Subcutaneous abdominal adipose tissue (tissue), 5 donors: ENCODE data around the gene E2F1.

ENCODE experiments used
- H3K27ac ChIP-seq: one replicate; pipeline ENCODE4 v1.7.0; 2013; ENCODE audit warnings: low read depth, mild to moderate bottlenecking, inconsistent platforms, low read length, moderate library complexity
- H3K27me3 ChIP-seq, 5 donors: one replicate each; pipeline ENCODE4 v1.7.0; 2013; ENCODE audit warnings: low read length in 5 of 5, inconsistent platforms in 1 of 5; ENCODE audit not compliant: control insufficient read depth in 5 of 5, insufficient read depth in 4 of 5
- H3K36me3 ChIP-seq, 5 donors: one replicate each; pipeline ENCODE4 v1.7.0; 2013; ENCODE audit warnings: low read length in 5 of 5; ENCODE audit not compliant: control insufficient read depth in 5 of 5, insufficient read depth in 5 of 5
- H3K4me1 ChIP-seq, 5 donors: one replicate each; pipeline ENCODE4 v1.7.0; 2013; ENCODE audit warnings: low read length in 5 of 5, mild to moderate bottlenecking in 3 of 5, moderate library complexity in 1 of 5; ENCODE audit not compliant: control insufficient read depth in 5 of 5, insufficient read depth in 5 of 5
- H3K4me3 ChIP-seq, 5 donors: one replicate each; pipeline ENCODE4 v1.7.0; 2013; ENCODE audit warnings: low read length in 5 of 5, low read depth in 1 of 5
- H3K9ac ChIP-seq, 5 donors: one replicate each; pipeline ENCODE4 v1.7.0; 2013; ENCODE audit warnings: low read length in 5 of 5, mild to moderate bottlenecking in 4 of 5, moderate library complexity in 3 of 5
- H3K9me3 ChIP-seq, 5 donors: one replicate each; pipeline ENCODE4 v1.7.0; 2013; ENCODE audit warnings: low read length in 5 of 5; ENCODE audit not compliant: control insufficient read depth in 5 of 5
- donor health status: healthy.
- donor health status: healthy.
- donor health status: healthy.
- donor health status: healthy.
- donor health status: healthy.

E2F1 gene

GRCh38 chr20:33686100-33686983 is at the start of gene E2F1:
TSS of gene E2F1 (minus strand) at chr20:33686385. CDS start at chr20:33686264, 121 bp downstream.
- Histone ChIP-seq H3K9ac (peak within 1 kb of the TSS in 3 of 5 donors; percentile 38 to 64 (median 59)), H3K27ac (no peak within 1 kb of the TSS)

GRCh38 chr20:33733654-33734576 is 47.7 kb upstream of the E2F1 start:
- H3K4me1 ChIP-seq, result peaks cover 0 to 30% (median 25%) of the 10 kb centered on the region in 5 donors
- peaks cover 6 to 17% (median 14%) of the 10 kb centered on the region in 5 donors for H3K9me3 ChIP-seq
- H3K27ac ChIP-seq, result peak overlapping the region; percentile 28
- peak overlapping the region in 1 of 5 donors; percentile 24 for H3K4me3 ChIP-seq
- no peaks in the 10 kb centered on the region for H3K27me3 ChIP-seq
- no peaks in the 10 kb centered on the region for H3K36me3 ChIP-seq
- peak overlapping the region in 1 of 5 donors; percentile 12 for H3K9ac ChIP-seq

More at GRCh38 chr20:33686100-33686983, at the start of gene E2F1:
- H3K27me3 ChIP-seq, result no peaks in the 10 kb centered on the region
- H3K4me3 ChIP-seq, result peak within 1 kb of the TSS; percentile 26 to 64 (median 53)
- H3K36me3 ChIP-seq, result no peaks in the 10 kb centered on the region
- H3K4me1 ChIP-seq, result peaks cover 4 to 27% (median 19%) of the 10 kb centered on the region in 5 donors
- no peaks in the 10 kb centered on the region for H3K9me3 ChIP-seq

- no peaks in the 10 kb centered on the region for H3K27me3 ChIP-seq
- peak overlapping the region; percentile 65 to 84 (median 76) for H3K4me3 ChIP-seq
- H3K9me3 ChIP-seq, result peaks cover 6 to 12% (median 11%) of the 10 kb centered on the region in 5 donors
Observed at GRCh38 chr20:33732166-33732970, 46.2 kb upstream of the E2F1 start.

GRCh38 chr20:33731693-33732165 is 45.5 kb upstream of the E2F1 start, which contains the start of gene ZNF341:
TSS of gene ZNF341 (plus strand) at chr20:33731996. CDS start at chr20:33732022, 26 bp downstream.
- Histone ChIP-seq H3K4me1 (peaks cover 0 to 30% (median 25%) of the 10 kb centered on the region in 5 donors), H3K4me3 (peak within 1 kb of the TSS; percentile 65 to 84 (median 76)), H3K27ac (peak within 1 kb of the TSS; percentile 30), H3K9me3 (peaks cover 3 to 8% (median 8%) of the 10 kb centered on the region in 5 donors), H3K27me3 (no peaks in the 10 kb centered on the region), H3K36me3 (no peaks in the 10 kb centered on the region), H3K9ac (peak within 1 kb of the TSS in 4 of 5 donors; percentile 44 to 80 (median 74))

More at GRCh38 chr20:33732166-33732970, 46.2 kb upstream of the E2F1 start:
- peaks cover 0 to 30% (median 25%) of the 10 kb centered on the region in 5 donors for H3K4me1 ChIP-seq
- H3K27ac ChIP-seq, result peak overlapping the region; percentile 23
- no peaks in the 10 kb centered on the region for H3K36me3 ChIP-seq
- peak overlapping the region in 4 of 5 donors; percentile 5 to 80 (median 70) for H3K9ac ChIP-seq

- Histone ChIP-seq H3K36me3 (no peaks in the 10 kb centered on the region), H3K4me3 (peak overlapping the region; percentile 59 to 74 (median 65)), H3K27me3 (no peaks in the 10 kb centered on the region), H3K9ac (peak overlapping the region in 4 of 5 donors; percentile 23 to 74 (median 53)), H3K9me3 (peaks cover 0 to 2% (median 1%) of the 10 kb centered on the region in 5 donors), H3K27ac (peak overlapping the region; percentile 30), H3K4me1 (peaks cover 0 to 30% (median 25%) of the 10 kb centered on the region in 5 donors)
Observed at GRCh38 chr20:33730946-33731692, 44.9 kb upstream of the E2F1 start.

GRCh38 chr20:33729101-33729500 is 42.9 kb upstream of the E2F1 start:
- Histone ChIP-seq H3K9ac (no peak overlapping the region), H3K27ac (no peak overlapping the region), H3K4me3 (no peak overlapping the region), H3K36me3 (no peaks in the 10 kb centered on the region), H3K27me3 (no peaks in the 10 kb centered on the region), H3K4me1 (peaks cover 0 to 25% (median 21%) of the 10 kb centered on the region in 5 donors), H3K9me3 (no peaks in the 10 kb centered on the region)

- no peaks in the 10 kb centered on the region for H3K9me3 ChIP-seq
Observed at GRCh38 chr20:33728463-33728862, 42.3 kb upstream of the E2F1 start.

GRCh38 chr20:33727806-33728205 is 41.6 kb upstream of the E2F1 start:
- Histone ChIP-seq H3K27ac (no peak overlapping the region), H3K4me3 (no peak overlapping the region), H3K4me1 (peaks cover 0 to 13% (median 11%) of the 10 kb centered on the region in 5 donors), H3K9me3 (no peaks in the 10 kb centered on the region), H3K36me3 (no peaks in the 10 kb centered on the region), H3K9ac (no peak overlapping the region), H3K27me3 (no peaks in the 10 kb centered on the region)

More at GRCh38 chr20:33728463-33728862, 42.3 kb upstream of the E2F1 start:
- Histone ChIP-seq H3K36me3 (no peaks in the 10 kb centered on the region), H3K4me1 (peaks cover 0 to 19% (median 14%) of the 10 kb centered on the region in 5 donors), H3K27ac (no peak overlapping the region), H3K27me3 (no peaks in the 10 kb centered on the region), H3K4me3 (no peak overlapping the region), H3K9ac (no peak overlapping the region)
